Right atrium auricular region (tissue), 2 donors: ENCODE results near the gene SH3TC1. TPM values are rescaled to one million over a fixed set of nuclear protein-coding genes. Genes with fewer than 3 reads are reported as not detected.

ENCODE experiments used
- DNase-seq: peaks from one replicate; pipeline ENCODE4 v3.0.0-alpha.2; 2019; ENCODE audit warnings: low spot score
- H3K27ac ChIP-seq, 2 donors: fragments of 200-600 bp; sonication (generic); 1 replicate in 1 of 2; 2 replicates in 1 of 2; pipeline ENCODE4 v1.5.1; 2016 to 2019
- H3K27me3 ChIP-seq, 2 donors: fragments of 200-600 bp; sonication (generic); one replicate each; pipeline versions ENCODE4 v1.5.1 to v1.6.0; 2017 to 2019
- H3K36me3 ChIP-seq: fragments of 200-600 bp; sonication (generic); one replicate; pipeline ENCODE4 v1.5.1; 2016
- H3K4me1 ChIP-seq, 2 donors: fragments of 200-600 bp; sonication (generic); one replicate each; pipeline versions ENCODE4 v1.5.1 to v1.6.0; 2017 to 2019
- H3K4me3 ChIP-seq, 2 donors: fragments of 200-600 bp; sonication (generic); 1 replicate in 1 of 2; 2 replicates in 1 of 2; pipeline ENCODE4 v1.5.1; 2017 to 2019; ENCODE audit warnings: mild to moderate bottlenecking in 1 of 2, moderate library complexity in 1 of 2
- H3K9me3 ChIP-seq, 2 donors: fragments of 200-600 bp; sonication (generic); one replicate each; pipeline ENCODE4 v1.5.1; 2019
- total RNA-seq, 2 donors: library from RNA; depleted of rRNA; stranded (reverse); fragments of >200 nt; gene quantifications; one replicate each; pipeline ENCODE4 v1.1.0, GENCODE V29; 2016
- TF ChIP-seq, protein P1 (sequence below), 2 donors: fragments of 200-600 bp; sonication (generic); IDR thresholded peaks; one replicate each; pipeline ENCODE4 v1.5.1; 2019; ENCODE audit warnings: antibody characterized with exemption in 2 of 2

SH3TC1 gene
- total RNA-seq, 2 donors from 2014 or later: 8.9 to 13.9 TPM

DNA sequence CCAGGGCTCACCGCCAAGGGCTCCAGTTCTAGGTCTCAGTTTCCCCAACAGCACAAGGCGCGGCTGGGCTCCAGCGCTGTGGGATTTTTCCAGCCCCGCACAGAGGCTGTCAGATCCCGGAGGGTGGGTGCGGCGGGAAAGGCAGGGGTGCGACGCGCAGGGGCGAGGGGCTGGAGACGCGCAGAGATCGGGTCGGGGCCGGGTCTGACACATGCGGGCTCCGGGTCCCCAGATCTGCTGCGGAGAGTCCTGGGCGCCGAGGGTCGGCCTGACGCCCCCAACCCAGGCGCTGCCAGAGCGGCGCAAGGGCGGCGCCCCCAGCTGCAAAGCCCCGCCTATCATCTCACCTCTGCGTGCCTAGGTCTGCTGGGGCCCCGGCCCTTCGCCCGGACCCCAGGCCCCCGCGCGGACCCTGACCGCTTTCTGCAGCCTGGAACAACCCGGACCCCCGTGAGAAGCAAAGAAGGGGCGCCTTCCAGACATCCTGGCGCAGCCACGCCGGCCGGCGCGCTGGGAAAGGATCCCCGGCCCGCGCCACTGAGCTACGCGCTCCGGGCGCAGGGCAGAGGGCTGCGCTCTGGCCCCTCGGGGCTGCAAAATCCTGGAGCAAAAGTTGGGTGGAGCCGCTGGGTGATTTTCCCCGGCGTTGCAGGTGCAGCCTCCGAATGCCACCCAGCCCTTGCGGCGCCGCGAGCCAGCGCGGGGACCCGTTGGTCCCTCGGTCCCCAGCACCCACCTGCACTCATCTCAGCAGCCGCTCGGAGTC, 41.0 kb upstream of the SH3TC1 start:
- DNase-seq: no peak
- peak overlapping the region in 1 of 2 donors; percentile 73 for H3K27ac ChIP-seq

DNA sequence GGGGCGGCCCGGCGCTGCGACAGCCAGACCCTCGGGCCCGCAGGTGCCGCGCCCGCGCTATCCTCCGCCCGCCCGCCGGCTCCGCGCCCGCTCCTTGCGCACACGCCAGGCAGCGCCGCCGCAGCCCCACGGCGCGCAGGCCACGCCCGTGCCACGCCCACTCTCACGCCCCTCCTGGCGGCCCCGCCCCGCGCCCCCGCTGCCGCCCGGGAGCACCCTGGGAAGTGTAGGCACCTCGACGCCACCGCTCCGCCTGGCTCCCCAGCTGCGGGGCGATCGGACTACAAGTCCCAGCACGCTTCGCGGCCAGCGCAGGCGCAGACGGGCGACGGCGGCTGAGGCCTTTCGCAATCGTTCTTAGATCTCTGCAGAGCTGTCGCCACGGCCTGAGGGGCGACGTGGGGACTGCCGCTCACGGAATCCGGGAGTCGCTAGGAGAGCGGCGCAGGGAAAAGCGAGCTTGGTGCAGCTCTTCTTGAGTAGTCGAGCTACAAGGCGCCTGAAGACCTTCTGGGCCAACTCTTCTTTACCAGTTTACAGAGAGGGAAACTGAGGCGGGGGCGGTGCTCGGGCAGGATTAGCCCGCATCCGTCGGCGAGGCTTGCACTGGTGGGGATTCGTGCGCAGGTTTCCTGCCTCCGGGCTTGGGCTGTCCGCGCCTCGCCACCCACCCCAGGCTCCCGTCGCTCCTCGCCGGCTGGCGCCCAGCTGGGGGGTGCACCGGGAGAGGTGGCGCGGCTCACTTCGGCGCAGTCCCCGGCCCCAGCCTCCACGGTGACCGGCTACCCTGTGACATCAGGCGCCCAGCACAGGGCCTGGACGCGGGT, 40.2 kb upstream of the SH3TC1 start, which contains the start of gene ABLIM2:
TSS of gene ABLIM2 (minus strand) at position 104 of the 827 bp plus-strand sequence. CDS start 124 bp downstream, outside the sequence.
- Histone ChIP-seq H3K27me3 (no peaks in the 10 kb centered on the region), H3K27ac (peak within 1 kb of the TSS; percentile 69 to 77), H3K4me3 (peak within 1 kb of the TSS; percentile 76 to 83), H3K36me3 (no peaks in the 10 kb centered on the region), H3K9me3 (no peaks in the 10 kb centered on the region), H3K4me1 (peaks cover 0 to 38% of the 10 kb centered on the region in 2 donors)
- DNase-seq: peak; percentile 99
- TF ChIP-seq, protein P1, sequence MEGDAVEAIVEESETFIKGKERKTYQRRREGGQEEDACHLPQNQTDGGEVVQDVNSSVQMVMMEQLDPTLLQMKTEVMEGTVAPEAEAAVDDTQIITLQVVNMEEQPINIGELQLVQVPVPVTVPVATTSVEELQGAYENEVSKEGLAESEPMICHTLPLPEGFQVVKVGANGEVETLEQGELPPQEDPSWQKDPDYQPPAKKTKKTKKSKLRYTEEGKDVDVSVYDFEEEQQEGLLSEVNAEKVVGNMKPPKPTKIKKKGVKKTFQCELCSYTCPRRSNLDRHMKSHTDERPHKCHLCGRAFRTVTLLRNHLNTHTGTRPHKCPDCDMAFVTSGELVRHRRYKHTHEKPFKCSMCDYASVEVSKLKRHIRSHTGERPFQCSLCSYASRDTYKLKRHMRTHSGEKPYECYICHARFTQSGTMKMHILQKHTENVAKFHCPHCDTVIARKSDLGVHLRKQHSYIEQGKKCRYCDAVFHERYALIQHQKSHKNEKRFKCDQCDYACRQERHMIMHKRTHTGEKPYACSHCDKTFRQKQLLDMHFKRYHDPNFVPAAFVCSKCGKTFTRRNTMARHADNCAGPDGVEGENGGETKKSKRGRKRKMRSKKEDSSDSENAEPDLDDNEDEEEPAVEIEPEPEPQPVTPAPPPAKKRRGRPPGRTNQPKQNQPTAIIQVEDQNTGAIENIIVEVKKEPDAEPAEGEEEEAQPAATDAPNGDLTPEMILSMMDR (IDR thresholded peaks at IDR 0.05): no peak

More for the DNA sequence above, 41.0 kb upstream of the SH3TC1 start:
- Histone ChIP-seq H3K27me3 (no peaks in the 10 kb centered on the region), H3K36me3 (no peaks in the 10 kb centered on the region), H3K9me3 (no peaks in the 10 kb centered on the region), H3K4me3 (peak overlapping the region; percentile 52 to 83), H3K4me1 (peaks cover 0 to 38% of the 10 kb centered on the region in 2 donors)
- TF ChIP-seq, protein P1 (IDR thresholded peaks at IDR 0.05): no peak

DNA sequence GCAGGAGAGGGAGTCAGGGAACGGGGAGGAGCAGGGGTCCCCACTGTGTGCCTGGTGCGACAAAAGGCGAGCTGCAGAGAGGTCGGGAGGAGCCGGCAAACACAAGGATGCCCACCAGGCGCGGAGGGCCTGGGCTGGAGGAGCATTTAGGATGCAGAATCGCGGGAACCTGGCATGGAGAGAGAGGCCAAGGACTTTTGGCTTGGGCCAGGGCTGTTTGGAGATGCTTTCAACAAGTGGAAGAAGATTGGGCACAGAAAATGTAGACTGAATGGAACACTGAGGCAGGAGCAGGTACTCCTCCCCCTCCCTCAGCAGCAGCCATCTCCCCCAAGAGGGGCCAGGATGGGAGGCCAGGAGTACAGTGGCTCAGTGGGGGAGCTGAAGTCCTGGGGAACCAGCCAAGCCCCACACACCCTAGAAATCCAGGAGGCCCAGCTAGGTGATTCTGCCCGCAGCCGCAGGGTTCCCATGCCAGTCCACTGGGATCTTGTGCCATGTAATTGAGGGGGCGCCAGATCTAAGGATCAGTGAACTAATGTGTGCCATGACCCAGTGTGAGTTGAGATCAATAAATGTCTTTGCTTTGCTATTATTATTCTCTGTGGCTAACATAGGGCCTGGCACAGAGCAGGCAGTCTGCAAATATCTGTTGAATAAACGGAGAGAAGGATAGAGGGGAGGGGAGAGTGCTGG, 39.4 kb upstream of the SH3TC1 start:
- DNase-seq: no peak
- H3K4me1 ChIP-seq: peaks cover 0 to 38% of the 10 kb centered on the region in 2 donors
- H3K27me3 ChIP-seq: no peaks in the 10 kb centered on the region
- no peaks in the 10 kb centered on the region for H3K36me3 ChIP-seq
- TF ChIP-seq, protein P1 (IDR thresholded peaks at IDR 0.05): no peak
- peak overlapping the region; percentile 69 to 77 for H3K27ac ChIP-seq
- no peaks in the 10 kb centered on the region for H3K9me3 ChIP-seq
- peak overlapping the region; percentile 76 to 83 for H3K4me3 ChIP-seq

DNA sequence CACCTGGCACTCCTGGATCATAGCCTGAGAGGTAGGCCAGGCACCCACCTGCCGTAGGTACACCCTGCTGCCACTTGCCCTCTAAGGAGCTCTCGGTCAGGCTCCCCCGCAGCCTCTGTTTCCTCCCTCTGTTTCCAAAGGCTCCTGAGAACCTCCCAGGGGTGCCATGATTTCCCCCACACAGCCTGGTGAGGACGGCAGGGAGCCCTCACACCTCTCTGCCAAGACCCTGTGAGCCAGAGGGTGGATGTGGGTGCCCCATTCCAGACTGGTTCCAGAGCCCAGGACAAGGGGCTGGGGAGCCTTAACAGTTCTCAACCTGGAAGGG, 38.9 kb upstream of the SH3TC1 start:
- no peaks in the 10 kb centered on the region for H3K36me3 ChIP-seq
- H3K27me3 ChIP-seq: no peaks in the 10 kb centered on the region
- peaks cover 0 to 38% of the 10 kb centered on the region in 2 donors for H3K4me1 ChIP-seq
- DNase-seq: no peak
- TF ChIP-seq, protein P1 (IDR thresholded peaks at IDR 0.05): no peak
- no peaks in the 10 kb centered on the region for H3K9me3 ChIP-seq
- H3K27ac ChIP-seq: no peak overlapping the region
- no peak overlapping the region for H3K4me3 ChIP-seq

DNA sequence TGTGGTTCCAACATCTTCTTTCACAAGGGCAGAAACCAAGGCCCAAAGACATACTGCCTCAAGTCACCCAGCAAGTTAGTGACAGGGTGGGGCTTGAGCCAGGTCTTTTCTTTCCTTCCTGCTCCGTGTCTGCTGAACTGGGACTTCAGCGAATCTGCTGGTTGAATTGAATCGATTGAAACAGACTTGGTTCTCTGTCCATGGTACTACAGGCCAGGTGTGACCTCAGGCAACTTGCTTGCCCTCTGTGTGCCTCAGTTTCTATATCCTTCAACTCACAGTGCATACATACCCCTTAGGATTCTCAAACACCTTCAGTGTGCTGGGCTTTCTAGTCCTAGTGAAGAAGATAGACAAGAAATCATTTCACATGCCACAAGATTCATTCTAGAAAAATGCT, 38.5 kb upstream of the SH3TC1 start:
- Histone ChIP-seq H3K27me3 (no peaks in the 10 kb centered on the region), H3K27ac (no peak overlapping the region), H3K9me3 (no peaks in the 10 kb centered on the region), H3K4me1 (peaks cover 0 to 38% of the 10 kb centered on the region in 2 donors), H3K36me3 (no peaks in the 10 kb centered on the region), H3K4me3 (no peak overlapping the region)
- TF ChIP-seq, protein P1 (IDR thresholded peaks at IDR 0.05): no peak
- no peak for DNase-seq
